Left ventricle myocardium inferior (tissue), 1 donor: Measurements from ENCODE around the gene DHRS11. TPM values are rescaled to one million over a fixed set of nuclear protein-coding genes. Genes with fewer than 3 reads are reported as not detected.

Source experiments
- DNase-seq: peaks from one replicate; pipeline ENCODE4 v3.0.0-alpha.2; 2020
- H3K27ac ChIP-seq: fragments of 200-600 bp; replicated peaks from 2 replicates; pipeline ENCODE4 v1.8.0; 2021
- H3K27me3 ChIP-seq: fragments of 200-600 bp; 2 replicates; pipeline ENCODE4 v1.8.0; 2021; ENCODE audit warnings: low read depth
- H3K36me3 ChIP-seq: fragments of 200-600 bp; 2 replicates; pipeline ENCODE4 v1.8.0; 2021
- H3K4me1 ChIP-seq: fragments of 200-600 bp; 2 replicates; pipeline ENCODE4 v1.8.0; 2021
- H3K4me3 ChIP-seq: fragments of 200-600 bp; 2 replicates; pipeline ENCODE4 v1.8.0; 2021; ENCODE audit warnings: mild to moderate bottlenecking, moderate library complexity
- H3K9me3 ChIP-seq: fragments of 200-600 bp; replicated peaks from 2 replicates; pipeline ENCODE4 v1.8.0; 2021
- intact Hi-C: fragments of 100-400 bp; cut with micrococcal nuclease; formaldehyde crosslinking; loops from one replicate; pipeline ENCODE4 v1.11.0; 2022
- total RNA-seq: library from RNA; stranded (reverse); fragmentation: NEBNext Ultra II Directional; extraction: Animal tissue kit (Norgen Biotek cat#: 25700); gene quantifications from one replicate; pipeline ENCODE4 v1.2.1, GENCODE V29; 2021
- TF ChIP-seq, protein P1 (sequence below): fragments of 200-600 bp; IDR thresholded peaks from 2 replicates; pipeline ENCODE4 v1.8.0; 2021; ENCODE audit warnings: antibody characterized with exemption, mild to moderate bottlenecking, borderline replicate concordance
- donor health status: DM: no; HTN: yes; CAD: no; lungs with severe emphysema.

The DHRS11 gene
- total RNA-seq, 1 donor from 2014 or later = 13.1 TPM

GRCh38 chr17:36566081-36566480, 25.6 kb upstream of the DHRS11 start:
- DNase-seq = no peak
- Histone ChIP-seq H3K27me3 (no peaks in the 10 kb centered on the region), H3K4me3 (no peak overlapping the region), H3K27ac (no peak overlapping the region), H3K36me3 (peaks cover 96% of the 10 kb centered on the region), H3K9me3 (no peaks in the 10 kb centered on the region), H3K4me1 (no peaks in the 10 kb centered on the region)
- TF ChIP-seq, protein P1, sequence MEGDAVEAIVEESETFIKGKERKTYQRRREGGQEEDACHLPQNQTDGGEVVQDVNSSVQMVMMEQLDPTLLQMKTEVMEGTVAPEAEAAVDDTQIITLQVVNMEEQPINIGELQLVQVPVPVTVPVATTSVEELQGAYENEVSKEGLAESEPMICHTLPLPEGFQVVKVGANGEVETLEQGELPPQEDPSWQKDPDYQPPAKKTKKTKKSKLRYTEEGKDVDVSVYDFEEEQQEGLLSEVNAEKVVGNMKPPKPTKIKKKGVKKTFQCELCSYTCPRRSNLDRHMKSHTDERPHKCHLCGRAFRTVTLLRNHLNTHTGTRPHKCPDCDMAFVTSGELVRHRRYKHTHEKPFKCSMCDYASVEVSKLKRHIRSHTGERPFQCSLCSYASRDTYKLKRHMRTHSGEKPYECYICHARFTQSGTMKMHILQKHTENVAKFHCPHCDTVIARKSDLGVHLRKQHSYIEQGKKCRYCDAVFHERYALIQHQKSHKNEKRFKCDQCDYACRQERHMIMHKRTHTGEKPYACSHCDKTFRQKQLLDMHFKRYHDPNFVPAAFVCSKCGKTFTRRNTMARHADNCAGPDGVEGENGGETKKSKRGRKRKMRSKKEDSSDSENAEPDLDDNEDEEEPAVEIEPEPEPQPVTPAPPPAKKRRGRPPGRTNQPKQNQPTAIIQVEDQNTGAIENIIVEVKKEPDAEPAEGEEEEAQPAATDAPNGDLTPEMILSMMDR = no peak
- intact Hi-C loops = no loop called here

DNA sequence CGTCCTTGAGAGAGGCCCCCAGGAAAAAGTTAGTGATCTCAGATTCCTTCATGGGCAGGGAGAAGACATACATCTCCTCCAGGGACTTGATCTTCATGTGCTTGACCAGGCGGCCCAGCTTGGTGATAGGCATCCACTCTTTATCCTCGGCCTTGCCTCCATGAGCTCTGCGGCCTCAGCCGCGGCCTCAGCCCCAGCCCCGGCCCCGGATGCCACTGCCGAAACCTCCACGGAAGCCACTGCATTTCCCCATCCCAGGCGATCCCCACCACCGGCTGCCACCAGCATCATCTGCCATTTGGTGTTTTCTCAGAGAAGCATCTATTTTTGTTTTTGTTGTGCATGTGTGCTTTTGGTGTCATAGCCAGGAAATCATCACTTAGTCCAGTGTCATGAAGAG, 16.7 kb upstream of the DHRS11 start:
- Histone ChIP-seq H3K9me3 (no peaks in the 10 kb centered on the region), H3K27me3 (no peaks in the 10 kb centered on the region), H3K4me1 (peaks cover 11% of the 10 kb centered on the region), H3K36me3 (peaks cover 74% of the 10 kb centered on the region), H3K4me3 (no peak overlapping the region), H3K27ac (no peak overlapping the region)
- DNase-seq = no peak
- TF ChIP-seq, protein P1 = no peak
- intact Hi-C loops = no loop called here

- intact Hi-C loops = no loop called here
- H3K36me3 ChIP-seq = peaks cover 74% of the 10 kb centered on the region
Measured at GRCh38 chr17:36576793-36577192, 14.9 kb upstream of the DHRS11 start.

DNA sequence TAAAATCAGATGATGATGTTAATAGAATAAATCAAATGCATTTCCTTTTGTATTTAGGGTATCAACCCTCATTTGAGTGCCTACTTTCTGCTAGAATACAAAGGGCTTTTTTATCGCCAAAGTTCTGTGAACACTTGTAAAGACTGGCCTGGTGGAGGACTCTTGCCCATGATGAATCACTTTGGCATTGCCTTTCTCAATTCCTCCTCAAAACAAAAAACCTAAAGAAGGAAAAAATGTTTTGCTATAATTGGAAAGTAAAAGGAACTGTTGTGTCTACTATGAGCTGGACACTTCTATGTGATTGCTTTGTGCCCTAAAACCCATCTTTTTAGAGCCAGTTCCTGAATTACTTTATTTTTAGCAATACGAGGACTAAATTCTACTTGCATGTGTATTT, 13.0 kb upstream of the DHRS11 start:
- TF ChIP-seq, protein P1 = no peak
- no peak overlapping the region for H3K27ac ChIP-seq
- DNase-seq = no peak
- H3K36me3 ChIP-seq = peaks cover 75% of the 10 kb centered on the region
- no peak overlapping the region for H3K4me3 ChIP-seq
- peaks cover 11% of the 10 kb centered on the region for H3K4me1 ChIP-seq
- intact Hi-C loops = no loop called here
- no peaks in the 10 kb centered on the region for H3K9me3 ChIP-seq
- no peaks in the 10 kb centered on the region for H3K27me3 ChIP-seq

More at GRCh38 chr17:36576793-36577192, 14.9 kb upstream of the DHRS11 start:
- H3K9me3 ChIP-seq = no peaks in the 10 kb centered on the region
- TF ChIP-seq, protein P1 = no peak
- H3K4me1 ChIP-seq = peaks cover 11% of the 10 kb centered on the region
- DNase-seq = no peak
- no peak overlapping the region for H3K4me3 ChIP-seq
- H3K27me3 ChIP-seq = no peaks in the 10 kb centered on the region
- no peak overlapping the region for H3K27ac ChIP-seq

DNA sequence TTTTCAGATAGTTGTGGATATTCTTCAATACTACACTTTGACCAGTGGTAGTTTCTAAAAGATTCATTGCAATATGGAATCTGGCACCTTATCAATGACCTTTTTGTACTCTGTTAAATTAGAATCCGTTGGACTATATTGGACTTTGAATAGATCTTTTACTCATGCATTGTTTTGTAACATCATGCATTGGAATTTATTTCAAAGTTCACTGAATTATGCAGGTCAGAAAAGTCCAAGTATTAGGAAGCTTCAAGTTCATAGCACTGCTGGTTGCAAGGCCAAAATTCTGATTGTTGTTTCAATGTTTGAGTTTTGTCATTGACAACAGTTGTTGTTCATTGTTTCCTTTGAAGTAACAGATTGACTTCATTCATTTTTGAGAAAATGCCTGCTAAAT, 7.9 kb upstream of the DHRS11 start:
- H3K36me3 ChIP-seq = peaks cover 99% of the 10 kb centered on the region
- TF ChIP-seq, protein P1 = no peak
- DNase-seq = no peak
- no peaks in the 10 kb centered on the region for H3K9me3 ChIP-seq
- H3K4me3 ChIP-seq = no peak overlapping the region
- no peaks in the 10 kb centered on the region for H3K27me3 ChIP-seq
- H3K4me1 ChIP-seq = no peaks in the 10 kb centered on the region
- intact Hi-C loops = no loop called here
- H3K27ac ChIP-seq = no peak overlapping the region

- Histone ChIP-seq H3K9me3 (no peaks in the 10 kb centered on the region), H3K4me1 (peaks cover 3% of the 10 kb centered on the region), H3K36me3 (peaks cover 85% of the 10 kb centered on the region), H3K4me3 (no peak overlapping the region), H3K27ac (no peak overlapping the region), H3K27me3 (no peaks in the 10 kb centered on the region)
- intact Hi-C loops = no loop called here
- no peak for DNase-seq
- TF ChIP-seq, protein P1 = no peak
Measured at GRCh38 chr17:36586138-36586537, 5.5 kb upstream of the DHRS11 start.
